ENCODE measurements around the gene PTP4A2.

Gene PTP4A2

GRCh38 chr1:31937300-31938183 lies 626 bp downstream of the PTP4A2 start:
- Histone ChIP-seq H3K9me2 (replicated peaks; ENCODE audit: low read depth, low read length) (no peaks in the 10 kb centered on the region), H3K4me3 (ENCODE audit: low read length, poor library complexity, severe bottlenecking) (peak overlapping the region; percentile 83), H3K4me2 (ENCODE audit: low read depth, low read length, poor library complexity, severe bottlenecking) (peak overlapping the region; percentile 96), H3K79me2 (ENCODE audit: insufficient read depth, low read length) (peaks cover 57% of the 10 kb centered on the region), H3K4me1 (ENCODE audit: insufficient read depth, low read length, poor library complexity, severe bottlenecking) (peaks cover 66% of the 10 kb centered on the region), H2AFZ (ENCODE audit: low read length) (no peak overlapping the region), H3F3A (ENCODE audit: low read depth) (peaks cover 8% of the 10 kb centered on the region; the same call in 1 of the 2 replicates), H3K9ac (ENCODE audit: low read depth, low read length, poor library complexity, severe bottlenecking) (peak overlapping the region; percentile 88), H3K9me3 (ENCODE audit: insufficient read depth, low read depth, low read length) (no peaks in the 10 kb centered on the region), H3K36me3 (ENCODE audit: insufficient read depth, low read length) (no peaks in the 10 kb centered on the region), H4K20me1 (ENCODE audit: insufficient read depth, low read length, poor library complexity, severe bottlenecking) (peaks cover 50% of the 10 kb centered on the region), H3K27me3 (ENCODE audit: insufficient read depth, low read length, poor library complexity, severe bottlenecking) (no peaks in the 10 kb centered on the region)
- TF ChIP-seq CTCF (conservative IDR thresholded peaks at IDR 0.05; ENCODE audit: low read length) = no peak
- no peak for TF ChIP-seq EZH2phosphoT487 (IDR thresholded peaks at IDR 0.05; ENCODE audit: borderline replicate concordance)

GRCh38 chr1:31936981-31937299 lies 1.2 kb downstream of the PTP4A2 start:
- Histone ChIP-seq H2AFZ (ENCODE audit: low read length) (no peak overlapping the region), H3K9me3 (ENCODE audit: insufficient read depth, low read depth, low read length) (no peaks in the 10 kb centered on the region), H3K4me3 (ENCODE audit: low read length, poor library complexity, severe bottlenecking) (peak overlapping the region; percentile 83), H3F3A (ENCODE audit: low read depth) (peaks cover 8% of the 10 kb centered on the region; the same call in 1 of the 2 replicates), H3K36me3 (ENCODE audit: insufficient read depth, low read length) (no peaks in the 10 kb centered on the region), H3K4me1 (ENCODE audit: insufficient read depth, low read length, poor library complexity, severe bottlenecking) (peaks cover 66% of the 10 kb centered on the region), H3K79me2 (ENCODE audit: insufficient read depth, low read length) (peaks cover 63% of the 10 kb centered on the region), H3K9me2 (replicated peaks; ENCODE audit: low read depth, low read length) (no peaks in the 10 kb centered on the region), H3K27me3 (ENCODE audit: insufficient read depth, low read length, poor library complexity, severe bottlenecking) (no peaks in the 10 kb centered on the region), H4K20me1 (ENCODE audit: insufficient read depth, low read length, poor library complexity, severe bottlenecking) (peaks cover 56% of the 10 kb centered on the region), H3K9ac (ENCODE audit: low read depth, low read length, poor library complexity, severe bottlenecking) (peak overlapping the region; percentile 88), H3K4me2 (ENCODE audit: low read depth, low read length, poor library complexity, severe bottlenecking) (peak overlapping the region; percentile 96)
- no peak for TF ChIP-seq CTCF (conservative IDR thresholded peaks at IDR 0.05; ENCODE audit: low read length)
- TF ChIP-seq EZH2phosphoT487 (IDR thresholded peaks at IDR 0.05; ENCODE audit: borderline replicate concordance) = no peak

GRCh38 chr1:31936278-31936980 lies 1.7 kb downstream of the PTP4A2 start:
- no peaks in the 10 kb centered on the region for H3K9me2 ChIP-seq (replicated peaks; ENCODE audit: low read depth, low read length)
- H3K4me3 ChIP-seq (ENCODE audit: low read length, poor library complexity, severe bottlenecking) = peak overlapping the region; percentile 83
- peaks cover 61% of the 10 kb centered on the region for H4K20me1 ChIP-seq (ENCODE audit: insufficient read depth, low read length, poor library complexity, severe bottlenecking)
- H3K36me3 ChIP-seq (ENCODE audit: insufficient read depth, low read length) = no peaks in the 10 kb centered on the region
- no peaks in the 10 kb centered on the region for H3K27me3 ChIP-seq (ENCODE audit: insufficient read depth, low read length, poor library complexity, severe bottlenecking)
- no peak for TF ChIP-seq CTCF (conservative IDR thresholded peaks at IDR 0.05; ENCODE audit: low read length)
- no peak for TF ChIP-seq EZH2phosphoT487 (IDR thresholded peaks at IDR 0.05; ENCODE audit: borderline replicate concordance)
- no peak overlapping the region for H2AFZ ChIP-seq (ENCODE audit: low read length)
- H3K9me3 ChIP-seq (ENCODE audit: insufficient read depth, low read depth, low read length) = no peaks in the 10 kb centered on the region
- H3K4me1 ChIP-seq (ENCODE audit: insufficient read depth, low read length, poor library complexity, severe bottlenecking) = peaks cover 71% of the 10 kb centered on the region
- peak overlapping the region; percentile 96 for H3K4me2 ChIP-seq (ENCODE audit: low read depth, low read length, poor library complexity, severe bottlenecking)
- peaks cover 68% of the 10 kb centered on the region for H3K79me2 ChIP-seq (ENCODE audit: insufficient read depth, low read length)
- peaks cover 8% of the 10 kb centered on the region; the same call in 1 of the 2 replicates for H3F3A ChIP-seq (ENCODE audit: low read depth)
- H3K9ac ChIP-seq (ENCODE audit: low read depth, low read length, poor library complexity, severe bottlenecking) = peak overlapping the region; percentile 88
